ENCODE measurements around the gene MEI1. TPM values are rescaled to one million over a fixed set of nuclear protein-coding genes. Genes with fewer than 3 reads are reported as not detected.

The MEI1 gene
- total and polyA plus RNA-seq, 2 experiments from 2014 or later = 0.18 TPM; not detected in 1

GRCh38 chr22:41812805-41813545, 113.7 kb downstream of the MEI1 start:
- Histone ChIP-seq H3K79me2 (no peaks in the 10 kb centered on the region), H4K20me1 (ENCODE audit: insufficient read depth, poor library complexity, severe bottlenecking) (no peaks in the 10 kb centered on the region), H3K4me3 (no peak overlapping the region), H3K27ac (no peak overlapping the region), H3K9me3 (ENCODE audit: low read depth) (no peaks in the 10 kb centered on the region), H3K4me1 (ENCODE audit: insufficient read depth) (no peaks in the 10 kb centered on the region), H3K36me3 (replicated peaks; ENCODE audit: insufficient read depth, low read depth) (no peaks in the 10 kb centered on the region), H3K4me2 (no peak overlapping the region), H2AFZ (no peak overlapping the region), H3K9me2 (replicated peaks; ENCODE audit: insufficient read depth) (no peaks in the 10 kb centered on the region), H3K27me3 (no peaks in the 10 kb centered on the region)
- TF ChIP-seq EZH2phosphoT487 (IDR thresholded peaks at IDR 0.05; ENCODE audit: low read depth, severe bottlenecking, unreplicated experiment) (no peak), EZH2 (IDR thresholded peaks at IDR 0.05; ENCODE audit: borderline replicate concordance) (no peak), CTCF (IDR thresholded peaks at IDR 0.05; ENCODE audit: poor library complexity) (no peak)
- DNase-seq (ENCODE audit: low spot score) = no peak
- 97% methylated on average over 16 of the region's 16 CpGs for WGBS (ENCODE audit: low lambda C conversion rate, missing lambda C conversion rate)

GRCh38 chr22:41813726-41814410, 114.6 kb downstream of the MEI1 start:
- no peaks in the 10 kb centered on the region for H3K79me2 ChIP-seq
- no peak overlapping the region for H3K27ac ChIP-seq
- WGBS (ENCODE audit: low lambda C conversion rate, missing lambda C conversion rate) = 99% methylated on average over 9 of the region's 9 CpGs
- H3K9me2 ChIP-seq (replicated peaks; ENCODE audit: insufficient read depth) = no peaks in the 10 kb centered on the region
- no peak for DNase-seq (ENCODE audit: low spot score)
- H3K4me2 ChIP-seq = no peak overlapping the region
- no peaks in the 10 kb centered on the region for H3K36me3 ChIP-seq (replicated peaks; ENCODE audit: insufficient read depth, low read depth)
- no peaks in the 10 kb centered on the region for H4K20me1 ChIP-seq (ENCODE audit: insufficient read depth, poor library complexity, severe bottlenecking)
- H2AFZ ChIP-seq = no peak overlapping the region
- no peaks in the 10 kb centered on the region for H3K4me1 ChIP-seq (ENCODE audit: insufficient read depth)
- no peaks in the 10 kb centered on the region for H3K27me3 ChIP-seq
- no peak for TF ChIP-seq CTCF (IDR thresholded peaks at IDR 0.05; ENCODE audit: poor library complexity)
- TF ChIP-seq EZH2phosphoT487 (IDR thresholded peaks at IDR 0.05; ENCODE audit: low read depth, severe bottlenecking, unreplicated experiment) = no peak
- TF ChIP-seq EZH2 (IDR thresholded peaks at IDR 0.05; ENCODE audit: borderline replicate concordance) = no peak
- H3K4me3 ChIP-seq = no peak overlapping the region
- no peaks in the 10 kb centered on the region for H3K9me3 ChIP-seq (ENCODE audit: low read depth)

- Histone ChIP-seq H3K36me3 (replicated peaks; ENCODE audit: insufficient read depth, low read depth) (no peaks in the 10 kb centered on the region), H3K27me3 (no peaks in the 10 kb centered on the region), H3K79me2 (no peaks in the 10 kb centered on the region), H3K4me3 (no peak overlapping the region), H4K20me1 (ENCODE audit: insufficient read depth, poor library complexity, severe bottlenecking) (no peaks in the 10 kb centered on the region), H3K4me1 (ENCODE audit: insufficient read depth) (no peaks in the 10 kb centered on the region), H3K4me2 (no peak overlapping the region), H2AFZ (no peak overlapping the region), H3K27ac (no peak overlapping the region), H3K9me2 (replicated peaks; ENCODE audit: insufficient read depth) (no peaks in the 10 kb centered on the region), H3K9me3 (ENCODE audit: low read depth) (no peaks in the 10 kb centered on the region)
- no peak for TF ChIP-seq EZH2phosphoT487 (IDR thresholded peaks at IDR 0.05; ENCODE audit: low read depth, severe bottlenecking, unreplicated experiment)
- no peak for TF ChIP-seq EZH2 (IDR thresholded peaks at IDR 0.05; ENCODE audit: borderline replicate concordance)
- TF ChIP-seq CTCF (IDR thresholded peaks at IDR 0.05; ENCODE audit: poor library complexity) = no peak
- DNase-seq (ENCODE audit: low spot score) = no peak
- WGBS (ENCODE audit: low lambda C conversion rate, missing lambda C conversion rate) = 93% methylated on average over 3 of the region's 3 CpGs
These were observed 116.4 kb downstream of the MEI1 start for GRCh38 chr22:41815716-41816115.
